Measurements from ENCODE around the gene RASL11A. TPM values are rescaled to one million over a fixed set of nuclear protein-coding genes. Genes with fewer than 3 reads are reported as not detected.
A peak's percentile ranks its signal among the peaks of the same experiment; 100 is the strongest.
"Not testable (repeated sequence)": the region's sequence is repeated elsewhere in the genome, so short reads cannot be mapped to it uniquely, and the experiment has no call there.

Gene RASL11A
- total RNA-seq, 1 experiment from 2014 or later: 138 TPM

DNA sequence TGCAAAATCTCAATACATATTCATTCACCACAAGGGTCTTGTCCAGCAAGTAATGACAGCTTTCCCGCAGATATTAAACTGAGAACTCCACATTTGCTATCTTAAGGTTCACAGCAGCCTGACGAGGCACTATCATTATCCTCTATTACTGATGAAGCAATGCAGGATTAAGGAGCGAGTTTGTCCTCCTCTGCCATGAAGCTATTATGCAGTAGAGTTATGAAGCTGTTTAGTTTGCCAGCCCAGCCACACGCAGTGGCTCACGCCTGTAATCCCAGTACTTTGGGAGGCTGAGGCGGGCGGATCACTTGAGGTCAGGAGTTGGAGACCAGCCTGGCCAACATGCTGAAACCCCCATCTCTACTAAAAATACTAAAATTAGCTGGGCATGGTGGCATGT is 29.8 kb downstream of the RASL11A start:
- DNase-seq (ENCODE audit: low read depth): not testable (repeated sequence)

DNA sequence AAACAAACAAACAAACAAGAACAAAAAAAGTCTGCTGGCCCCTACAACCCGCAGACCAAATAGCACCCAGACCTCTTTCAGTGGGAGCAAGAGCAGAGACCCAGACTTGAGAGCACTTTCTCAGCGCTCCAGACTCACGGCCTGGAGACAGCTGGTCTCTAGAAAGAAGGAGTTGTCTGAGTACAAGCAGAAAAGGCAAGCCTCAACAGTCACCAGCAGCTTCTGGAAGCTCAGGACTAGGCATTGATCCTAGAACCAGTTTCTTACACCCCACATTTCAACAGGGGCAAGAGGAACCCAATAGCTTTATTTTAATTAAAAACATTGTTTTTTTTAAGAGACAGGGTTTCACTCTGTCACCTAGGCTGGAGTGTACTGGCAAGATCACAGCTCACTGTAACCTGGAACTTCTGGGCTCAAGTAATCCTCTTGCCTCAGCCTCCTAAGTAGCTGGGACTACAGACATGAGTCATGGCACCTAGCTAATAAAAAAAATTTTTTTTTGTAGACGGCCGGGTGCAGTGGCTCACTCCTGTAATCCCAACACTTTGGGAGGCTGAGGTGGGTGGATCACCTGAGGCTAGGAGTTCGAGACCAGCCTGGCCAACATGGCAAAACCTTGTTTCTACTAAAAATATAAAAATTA is 30.4 kb downstream of the RASL11A start:
- no peak for DNase-seq (ENCODE audit: low read depth)

- no peak for DNase-seq (ENCODE audit: low read depth)
Measured at GRCh38 chr13:27302643-27303262, 32.1 kb downstream of the RASL11A start.

- DNase-seq (ENCODE audit: low read depth): no peak
Measured at GRCh38 chr13:27304099-27304498, 33.5 kb downstream of the RASL11A start.

DNA sequence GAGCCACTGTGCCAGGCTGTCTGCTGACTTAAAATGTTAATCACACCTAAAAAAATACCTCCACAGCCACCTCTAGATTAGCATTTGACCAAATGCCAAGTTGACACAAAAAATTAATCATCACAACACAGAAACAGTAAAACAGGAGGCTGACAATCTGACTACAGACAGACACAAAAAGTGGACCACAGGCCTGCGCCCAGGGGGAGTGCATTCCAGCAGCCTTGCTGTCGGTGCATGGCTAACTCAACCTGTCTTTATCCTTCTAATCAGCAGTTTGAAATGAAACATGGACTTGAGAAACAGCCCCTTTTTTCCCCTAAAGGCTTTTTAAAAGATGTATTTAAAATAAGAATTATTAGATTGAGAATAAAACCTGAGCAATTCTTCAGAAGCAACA is 34.0 kb downstream of the RASL11A start:
- DNase-seq (ENCODE audit: low read depth): peak; percentile 15

GRCh38 chr13:27306364-27306763 is 35.7 kb downstream of the RASL11A start:
- no peak for DNase-seq (ENCODE audit: low read depth)

- no peak for DNase-seq (ENCODE audit: low read depth)
Measured at GRCh38 chr13:27308941-27309340, 38.3 kb downstream of the RASL11A start.

DNA sequence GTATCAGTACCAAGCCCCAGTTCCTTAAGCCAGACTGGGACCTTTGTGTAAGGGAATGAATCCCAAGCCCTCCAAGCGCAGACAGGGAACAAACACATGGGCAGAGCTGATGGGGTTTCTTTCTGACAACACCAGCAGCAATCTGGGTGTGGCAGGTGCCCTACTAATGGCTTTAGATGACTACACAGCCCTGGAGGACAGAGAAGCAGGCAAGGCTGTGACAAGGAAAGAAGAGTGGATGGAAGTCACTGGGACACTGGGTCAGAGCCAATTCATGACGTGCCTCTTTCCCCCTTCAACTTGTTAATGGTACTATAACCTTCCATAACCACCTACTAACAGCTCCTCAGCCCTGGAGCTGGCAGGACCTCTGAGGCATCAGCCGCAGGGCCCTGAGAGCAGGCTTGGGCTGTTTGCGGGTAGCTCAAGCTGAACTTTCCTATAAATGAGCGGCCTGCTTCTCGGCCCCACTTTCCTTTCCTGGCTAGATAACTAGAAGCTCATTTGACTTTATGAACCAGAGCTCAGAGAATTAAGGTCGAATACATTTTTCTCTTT is 38.9 kb downstream of the RASL11A start:
- DNase-seq (ENCODE audit: low read depth): no peak

DNA sequence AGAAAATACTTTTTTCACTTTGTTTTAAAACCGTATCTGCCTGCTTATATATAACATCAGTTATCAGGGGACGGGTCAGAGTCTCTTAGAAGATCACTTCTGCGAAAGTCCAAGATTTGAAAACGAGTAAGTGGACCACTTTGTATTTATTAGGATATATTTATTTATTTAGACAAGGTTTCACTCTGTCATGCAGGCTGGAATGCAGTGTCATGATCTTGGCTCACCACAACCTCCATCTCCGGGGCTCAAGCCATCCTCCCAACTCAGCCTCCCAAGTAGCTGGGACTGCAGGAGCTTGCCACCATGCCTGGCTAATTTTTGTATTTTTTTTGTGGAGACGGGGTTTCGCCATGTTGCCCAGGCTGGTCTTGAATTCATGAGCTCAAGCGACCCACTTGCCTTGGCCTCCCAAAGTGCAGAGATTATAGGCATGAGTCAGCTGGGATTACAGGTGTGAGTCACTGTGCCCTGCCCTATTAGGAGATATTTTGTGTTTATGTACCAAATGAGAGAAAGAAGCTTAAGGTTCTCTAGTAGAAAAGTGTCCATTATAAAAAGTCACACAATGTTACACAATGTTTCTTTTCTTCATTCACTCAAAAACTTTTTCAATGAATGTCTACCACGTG is 39.5 kb downstream of the RASL11A start:
- peak; percentile 81 for DNase-seq (ENCODE audit: low read depth)

DNA sequence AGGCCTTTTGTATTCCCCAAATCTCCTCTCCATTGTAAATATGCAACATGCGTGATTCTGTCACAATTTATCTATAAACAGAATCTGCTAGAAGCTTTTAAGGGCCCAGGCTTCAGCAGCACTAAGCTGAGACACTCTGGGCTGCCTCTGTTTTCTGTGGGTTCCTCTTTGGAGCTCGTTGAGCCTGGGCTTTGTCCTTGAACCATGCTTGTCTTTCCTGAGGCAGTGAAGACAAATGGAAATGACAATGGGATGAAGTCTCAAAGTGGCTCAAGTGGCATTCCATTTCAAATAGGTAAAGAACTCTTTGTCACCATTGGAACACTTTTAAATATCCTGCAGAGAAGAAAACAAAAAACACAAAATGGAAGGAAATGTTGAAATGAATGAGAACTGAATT is 40.3 kb downstream of the RASL11A start:
- DNase-seq (ENCODE audit: low read depth): no peak

DNA sequence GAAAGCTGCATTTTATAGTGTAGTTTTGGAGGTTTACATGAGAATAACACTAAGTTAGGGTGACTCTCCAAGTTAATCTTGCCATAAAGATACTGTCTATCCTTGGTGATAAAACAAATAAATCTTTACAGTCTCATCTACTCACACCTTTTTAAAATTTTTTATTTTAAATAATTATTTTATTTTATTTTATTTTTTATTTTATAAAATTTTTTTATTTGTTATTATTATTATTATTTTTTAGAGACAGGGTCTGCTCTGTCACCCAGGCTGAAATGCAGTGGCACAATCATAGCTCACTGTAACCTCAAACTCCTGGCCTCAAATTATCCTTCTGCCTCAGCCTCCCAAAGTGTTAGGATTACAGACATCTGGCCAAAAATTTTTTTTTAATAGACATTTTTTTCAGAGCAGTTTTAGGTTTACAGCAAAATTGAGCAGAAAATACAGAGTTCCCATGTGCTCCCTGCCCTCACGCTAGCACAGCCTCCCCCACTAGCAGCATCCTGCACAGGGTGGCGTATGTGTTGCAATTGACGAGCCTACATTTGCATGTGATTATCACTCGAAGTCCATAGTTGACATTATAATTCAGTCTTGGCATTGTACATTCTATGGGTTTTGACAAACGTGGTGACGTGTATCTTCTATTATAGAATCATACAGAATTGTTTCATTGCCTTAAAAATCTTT is 41.0 kb downstream of the RASL11A start:
- no peak for DNase-seq (ENCODE audit: low read depth)

- no peak for DNase-seq (ENCODE audit: low read depth)
Measured at GRCh38 chr13:27313770-27314169, 43.1 kb downstream of the RASL11A start.

- DNase-seq (ENCODE audit: low read depth): no peak
Measured at GRCh38 chr13:27319404-27319803, 48.8 kb downstream of the RASL11A start.

DNA sequence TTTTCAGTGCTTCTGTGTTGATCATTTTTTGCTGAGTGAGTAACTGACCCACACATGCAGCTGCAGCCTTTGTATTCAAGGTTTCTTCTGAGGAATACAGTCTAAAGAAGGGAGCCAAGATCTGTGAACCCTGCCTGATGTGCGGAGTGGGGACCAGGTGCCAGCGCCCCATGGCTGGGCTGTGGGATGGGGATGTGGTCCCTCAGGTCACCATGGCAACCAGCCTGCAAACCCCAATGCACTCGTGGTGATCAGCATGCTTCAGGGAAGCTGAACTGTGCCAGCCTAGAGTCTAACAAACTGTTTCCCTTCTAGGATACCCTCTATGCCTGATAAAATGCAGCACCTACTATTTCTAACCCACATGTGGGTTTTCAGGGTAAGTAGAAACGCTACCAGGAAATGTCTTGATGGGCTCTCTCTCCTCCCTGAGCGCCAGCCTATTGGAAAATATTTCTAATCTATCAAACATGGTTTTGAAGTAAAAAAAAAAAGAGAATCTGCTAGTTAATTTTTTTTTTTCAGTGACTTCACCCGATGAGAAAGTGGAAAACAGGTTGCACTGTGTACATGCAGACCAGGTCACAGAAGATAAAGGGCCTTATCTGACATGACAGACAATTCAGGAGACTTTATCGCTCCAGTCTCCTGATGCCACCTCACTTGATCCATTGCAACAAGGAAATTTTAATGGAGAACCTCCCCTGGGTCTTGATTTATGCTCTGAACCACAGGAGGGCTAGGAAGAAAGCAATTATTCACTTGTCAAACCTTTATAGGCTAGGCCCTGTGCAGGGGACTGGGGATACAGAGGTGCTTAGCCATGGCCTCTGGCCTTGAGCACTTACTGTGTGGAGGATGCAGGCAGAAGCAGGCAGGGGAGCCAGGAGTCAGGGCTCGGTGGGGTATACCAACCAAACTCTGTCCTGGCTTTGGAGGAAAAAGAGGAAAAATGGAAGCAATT is 51.1 kb downstream of the RASL11A start:
- no peak for DNase-seq (ENCODE audit: low read depth)

GRCh38 chr13:27322443-27322842 is 51.8 kb downstream of the RASL11A start:
- not testable (repeated sequence) for DNase-seq (ENCODE audit: low read depth)

Other genes with a start within 250 kb of the RASL11A start
- gene USP12, start 99.0 kb upstream of the RASL11A start, total RNA-seq (2014; rRNA removed; shearing (Covaris generic)): 17.9 and 30.1 TPM in 2 replicates
- gene RPL21, start 19.3 kb upstream of the RASL11A start, total RNA-seq (2014; rRNA removed; shearing (Covaris generic)): 521 and 537 TPM in 2 replicates
- gene GTF3A, start 153.8 kb downstream of the RASL11A start, total RNA-seq (2014; rRNA removed; shearing (Covaris generic)): 148 and 153 TPM in 2 replicates
- gene MTIF3, start 179.7 kb downstream of the RASL11A start, total RNA-seq (2014; rRNA removed; shearing (Covaris generic)): 61.7 and 76.7 TPM in 2 replicates